Endometrium (tissue), 2 donors: Measurements from ENCODE around the gene ADCY2.

ENCODE experiments used
- FAIRE-seq: peaks from 2 replicates; lab custom pipeline; 2012; peaks lifted over from hg19 to GRCh38; lab: Jason Lieb, UNC
- donor health status: control.
- donor health status: control.

ADCY2 gene

GRCh38 chr5:7789567-7789966, 393.6 kb downstream of the ADCY2 start:
- no peak for FAIRE-seq

DNA sequence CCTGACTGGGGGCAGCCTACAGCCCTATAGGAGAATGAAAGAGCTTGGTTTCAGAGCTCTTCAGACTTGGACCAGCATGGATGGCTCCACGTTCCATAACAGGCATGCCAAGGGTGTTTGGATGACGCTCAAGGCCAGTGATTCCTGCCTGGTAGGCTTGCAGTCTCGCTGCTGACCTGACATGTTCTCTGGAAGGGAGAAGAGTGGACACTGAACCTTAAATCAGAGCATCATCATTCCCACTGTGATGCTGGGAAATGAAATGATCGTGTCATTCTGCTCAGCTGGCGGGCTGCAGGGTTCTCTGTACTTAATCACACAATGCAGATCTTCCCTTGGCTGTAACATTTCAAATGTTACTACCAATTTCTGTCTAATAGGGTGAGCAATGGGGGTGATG, 398.0 kb downstream of the ADCY2 start:
- FAIRE-seq, result no peak

GRCh38 chr5:7794311-7794710, 398.4 kb downstream of the ADCY2 start:
- no peak for FAIRE-seq

GRCh38 chr5:7794823-7795222, 398.9 kb downstream of the ADCY2 start:
- no peak for FAIRE-seq

DNA sequence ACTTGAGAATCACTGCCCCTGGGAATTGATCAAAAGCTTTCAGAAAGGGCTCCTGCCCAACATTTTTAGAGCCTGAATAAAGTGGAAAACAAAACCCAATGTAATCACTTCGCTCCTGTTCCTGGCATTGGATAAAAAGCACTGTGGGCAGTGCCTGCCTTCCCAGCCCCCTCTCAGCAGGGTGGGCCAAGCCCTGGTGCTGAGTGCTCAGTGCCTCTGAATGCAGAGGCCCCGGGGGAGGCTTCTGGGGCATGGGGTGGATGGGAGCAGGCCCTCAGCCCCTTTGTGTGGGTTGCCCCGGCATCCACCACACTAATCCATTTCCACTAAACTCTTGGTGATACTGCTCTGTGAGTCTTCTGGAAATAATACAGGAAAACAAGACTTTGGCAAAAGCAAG, 399.4 kb downstream of the ADCY2 start:
- FAIRE-seq, result no peak

GRCh38 chr5:7801891-7802614, 406.1 kb downstream of the ADCY2 start:
- FAIRE-seq, result no peak

DNA sequence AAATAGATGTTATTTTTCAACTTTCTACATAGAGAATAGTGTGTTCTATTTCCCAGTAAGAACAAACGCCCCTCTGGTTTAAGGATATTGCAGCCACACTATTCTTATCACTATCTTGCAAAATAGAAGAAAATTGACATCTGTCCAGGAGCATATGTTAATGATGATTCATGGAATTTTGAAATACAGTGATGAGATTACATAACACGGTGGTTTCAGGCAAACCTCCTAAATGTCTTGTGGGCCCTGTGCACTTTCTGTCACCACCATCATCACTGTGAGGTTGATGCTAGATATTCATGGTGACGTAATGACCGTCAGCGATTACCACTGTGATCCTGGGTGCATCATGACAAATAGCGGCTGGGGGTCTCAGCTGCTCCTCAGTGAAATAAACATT, 406.9 kb downstream of the ADCY2 start:
- FAIRE-seq, result no peak

- no peak for FAIRE-seq
Observed at GRCh38 chr5:7803937-7804336, 408.0 kb downstream of the ADCY2 start.

- FAIRE-seq, result no peak
Observed at GRCh38 chr5:7805379-7805778, 409.4 kb downstream of the ADCY2 start.

GRCh38 chr5:7808998-7809397, 413.1 kb downstream of the ADCY2 start:
- no peak for FAIRE-seq

DNA sequence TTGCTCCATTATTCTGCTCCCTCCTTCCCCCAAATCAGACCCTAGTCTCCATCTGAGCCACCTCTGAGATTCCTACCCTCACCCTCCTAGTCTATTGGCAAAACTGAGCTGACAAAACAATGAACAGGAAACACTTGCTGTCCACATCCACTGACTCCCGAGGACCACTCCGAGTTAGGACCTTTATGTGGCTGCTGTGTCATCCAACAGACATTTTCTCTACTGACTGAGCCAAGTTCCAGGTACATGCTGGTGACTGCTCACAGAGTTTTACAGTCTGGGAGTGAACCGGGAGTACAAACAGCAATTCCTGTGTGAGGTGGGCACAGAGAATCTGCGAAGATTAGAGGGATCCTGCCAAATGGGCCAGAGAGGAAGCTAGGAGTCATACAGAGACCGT, 415.8 kb downstream of the ADCY2 start:
- FAIRE-seq, result no peak

- no peak for FAIRE-seq
Observed at GRCh38 chr5:7813007-7813406, 417.1 kb downstream of the ADCY2 start.

- no peak for FAIRE-seq
Observed at GRCh38 chr5:7813576-7813975, 417.6 kb downstream of the ADCY2 start.

GRCh38 chr5:7814816-7815215, 418.9 kb downstream of the ADCY2 start:
- FAIRE-seq, result no peak

GRCh38 chr5:7815892-7816534, 420.1 kb downstream of the ADCY2 start:
- no peak for FAIRE-seq

- FAIRE-seq, result no peak
Observed at GRCh38 chr5:7816535-7816901, 420.6 kb downstream of the ADCY2 start.

GRCh38 chr5:7822449-7822848, 426.5 kb downstream of the ADCY2 start:
- FAIRE-seq, result no peak

DNA sequence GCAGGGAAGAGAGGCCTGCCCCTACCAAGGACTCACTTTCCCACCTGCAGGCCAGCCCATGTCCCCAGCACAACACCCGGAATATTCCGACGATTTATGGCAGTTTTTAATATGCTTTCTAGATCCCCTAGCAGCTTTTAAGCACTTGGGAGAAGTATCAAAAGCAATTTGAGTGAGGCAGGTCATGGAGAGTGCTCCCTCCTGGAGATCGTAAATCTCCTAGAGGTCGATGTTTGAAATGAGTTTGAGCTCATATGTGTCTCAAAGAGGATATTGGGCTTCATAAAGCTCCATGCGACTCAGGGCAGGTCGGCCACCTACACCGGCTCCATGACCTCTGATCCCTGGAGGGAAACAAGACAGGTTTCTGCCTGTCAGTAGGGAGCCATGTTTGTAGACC, 427.7 kb downstream of the ADCY2 start:
- FAIRE-seq, result no peak

DNA sequence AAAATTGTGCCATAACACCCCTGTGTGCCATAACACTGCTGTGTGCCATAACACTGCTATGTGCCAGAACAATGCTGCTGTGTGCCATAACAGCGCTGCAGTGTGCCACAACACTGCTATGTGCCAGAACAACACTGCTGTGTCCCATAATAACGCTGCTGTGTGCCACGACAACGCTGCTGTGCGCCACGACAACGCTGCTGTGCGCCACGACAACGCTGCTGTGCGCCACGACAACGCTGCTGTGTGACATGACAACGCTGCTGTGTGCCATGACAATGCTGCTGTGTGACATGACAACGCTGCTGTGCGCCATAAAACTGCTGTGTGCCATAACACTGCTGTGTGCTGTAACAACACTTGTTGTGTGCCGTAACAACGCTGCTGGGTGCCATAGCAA, 429.1 kb downstream of the ADCY2 start:
- no peak for FAIRE-seq

DNA sequence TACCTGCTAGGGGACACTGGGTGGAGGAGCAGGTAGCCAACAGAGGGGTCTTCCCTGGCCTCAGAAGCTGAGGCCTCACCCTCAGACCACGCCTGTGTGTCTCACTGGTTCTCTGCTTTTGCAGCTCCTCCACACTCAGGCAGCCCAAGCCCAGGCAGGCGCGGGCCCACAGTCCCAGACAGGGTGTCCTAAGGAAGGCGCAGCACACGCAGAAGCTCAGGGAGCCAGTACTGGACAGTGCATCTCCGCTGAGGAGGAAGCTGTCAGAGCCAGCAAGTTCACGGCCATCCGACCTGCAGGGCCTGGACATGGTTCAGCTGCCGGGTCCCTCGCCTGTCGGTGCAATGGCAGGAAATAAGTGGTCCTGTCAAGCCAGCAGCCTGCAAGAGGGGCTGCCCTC, 429.7 kb downstream of the ADCY2 start:
- FAIRE-seq, result no peak

DNA sequence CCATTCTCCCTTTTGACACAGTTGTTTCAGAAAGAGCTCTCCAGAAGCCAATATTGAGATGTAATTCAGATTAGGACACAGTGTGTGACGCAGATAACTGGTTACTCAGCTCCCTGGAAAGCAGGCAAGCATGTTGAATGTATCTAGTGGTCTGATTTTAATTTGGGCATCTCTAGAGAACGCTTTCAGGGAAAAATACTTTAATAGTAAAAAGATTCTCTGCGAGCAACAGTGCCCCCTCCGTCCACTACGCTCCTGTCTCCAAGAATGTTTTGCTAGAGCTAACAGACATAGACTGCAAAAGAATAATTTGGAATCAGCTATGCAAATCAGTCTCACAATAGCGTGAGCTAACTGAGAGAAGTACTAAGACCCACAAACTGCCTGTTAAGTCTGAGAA, 431.7 kb downstream of the ADCY2 start:
- FAIRE-seq, result no peak

DNA sequence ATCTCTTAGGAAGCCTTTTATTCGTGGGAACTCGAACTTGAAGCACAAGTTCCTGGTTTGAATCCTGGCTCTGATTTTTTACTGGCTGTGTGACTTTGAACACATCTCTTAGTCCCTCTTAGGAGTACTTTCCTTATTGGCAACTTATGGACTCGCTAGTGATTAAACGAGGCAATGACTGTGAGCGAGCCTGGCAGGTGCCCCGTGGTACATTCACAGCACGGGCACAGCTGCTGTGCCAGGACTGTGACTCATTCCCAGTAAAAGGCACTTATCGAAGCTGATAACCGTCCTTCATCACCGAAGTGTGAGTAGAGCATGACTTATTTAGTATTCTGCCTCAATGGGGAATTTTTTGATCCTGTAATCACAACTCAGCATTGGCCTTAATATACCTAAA, 432.3 kb downstream of the ADCY2 start:
- FAIRE-seq, result no peak

GRCh38 chr5:7834982-7835381, 439.0 kb downstream of the ADCY2 start:
- no peak for FAIRE-seq

GRCh38 chr5:7837403-7837802, 441.5 kb downstream of the ADCY2 start:
- no peak for FAIRE-seq
